ENCODE measurements around the gene SUGCT. TPM values are rescaled to one million over a fixed set of nuclear protein-coding genes. Genes with fewer than 3 reads are reported as not detected.
"Not testable (repeated sequence)": the region's sequence is repeated elsewhere in the genome, so short reads cannot be mapped to it uniquely, and the experiment has no call there.

SUGCT gene
- total RNA-seq, 1 donor from 2014 or later = 1.6 TPM

GRCh38 chr7:40162516-40162915 lies 27.7 kb downstream of the SUGCT start:
- H3K4me1 Mint-ChIP-seq (ENCODE audit: unreplicated experiment) = no peaks in the 10 kb centered on the region
- H3K27ac Mint-ChIP-seq (ENCODE audit: unreplicated experiment) = no peak overlapping the region
- H3K9me3 Mint-ChIP-seq (ENCODE audit: unreplicated experiment) = no peaks in the 10 kb centered on the region
- no peak overlapping the region for H3K4me3 Mint-ChIP-seq (ENCODE audit: unreplicated experiment)
- no peaks in the 10 kb centered on the region for H3K27me3 Mint-ChIP-seq (ENCODE audit: unreplicated experiment)
- no peak for TF ChIP-seq CTCF (IDR thresholded peaks at IDR 0.05; ENCODE audit: unreplicated experiment)
- no peaks in the 10 kb centered on the region for H3K36me3 Mint-ChIP-seq (ENCODE audit: low read depth, unreplicated experiment)
- DNase-seq (ENCODE audit: low spot score) = no peak

DNA sequence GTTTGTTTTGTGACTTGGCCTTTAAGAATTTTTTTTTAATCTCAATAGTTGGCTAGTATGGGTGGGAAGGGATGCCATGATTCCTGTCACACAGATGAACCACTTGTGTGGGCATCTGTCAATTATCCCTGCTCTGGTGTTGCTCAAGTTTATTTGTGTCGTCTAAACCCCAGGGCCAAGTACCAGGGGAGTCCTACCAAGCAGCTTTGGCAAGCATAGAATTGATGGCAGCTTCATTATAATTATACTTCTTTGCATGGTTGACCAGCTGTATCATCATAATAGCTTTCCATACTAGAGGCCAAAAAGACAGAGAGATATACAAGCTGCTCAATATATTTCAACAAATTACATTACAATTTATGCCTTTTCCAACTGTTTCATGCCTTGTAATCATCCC lies 30.4 kb downstream of the SUGCT start:
- no peaks in the 10 kb centered on the region for H3K4me1 Mint-ChIP-seq (ENCODE audit: unreplicated experiment)
- no peak overlapping the region for H3K27ac Mint-ChIP-seq (ENCODE audit: unreplicated experiment)
- H3K27me3 Mint-ChIP-seq (ENCODE audit: unreplicated experiment) = no peaks in the 10 kb centered on the region
- DNase-seq (ENCODE audit: low spot score) = no peak
- TF ChIP-seq CTCF (IDR thresholded peaks at IDR 0.05; ENCODE audit: unreplicated experiment) = no peak
- no peaks in the 10 kb centered on the region for H3K36me3 Mint-ChIP-seq (ENCODE audit: low read depth, unreplicated experiment)
- H3K9me3 Mint-ChIP-seq (ENCODE audit: unreplicated experiment) = no peaks in the 10 kb centered on the region
- H3K4me3 Mint-ChIP-seq (ENCODE audit: unreplicated experiment) = no peak overlapping the region

GRCh38 chr7:40167291-40167690 lies 32.5 kb downstream of the SUGCT start:
- Mint-ChIP-seq H3K27ac (ENCODE audit: unreplicated experiment) (no peak overlapping the region), H3K36me3 (ENCODE audit: low read depth, unreplicated experiment) (no peaks in the 10 kb centered on the region), H3K27me3 (ENCODE audit: unreplicated experiment) (no peaks in the 10 kb centered on the region), H3K4me3 (ENCODE audit: unreplicated experiment) (no peak overlapping the region), H3K4me1 (ENCODE audit: unreplicated experiment) (no peaks in the 10 kb centered on the region), H3K9me3 (ENCODE audit: unreplicated experiment) (no peaks in the 10 kb centered on the region)
- no peak for DNase-seq (ENCODE audit: low spot score)
- no peak for TF ChIP-seq CTCF (IDR thresholded peaks at IDR 0.05; ENCODE audit: unreplicated experiment)

- not testable (repeated sequence) for H3K4me3 Mint-ChIP-seq (ENCODE audit: unreplicated experiment); H3K27ac Mint-ChIP-seq (ENCODE audit: unreplicated experiment); H3K27me3 Mint-ChIP-seq (ENCODE audit: unreplicated experiment); H3K4me1 Mint-ChIP-seq (ENCODE audit: unreplicated experiment); H3K9me3 Mint-ChIP-seq (ENCODE audit: unreplicated experiment); DNase-seq (ENCODE audit: low spot score); H3K36me3 Mint-ChIP-seq (ENCODE audit: low read depth, unreplicated experiment)
Measured at GRCh38 chr7:40168266-40168665, 33.5 kb downstream of the SUGCT start.

- not testable (repeated sequence) for DNase-seq (ENCODE audit: low spot score); H3K4me3 Mint-ChIP-seq (ENCODE audit: unreplicated experiment); H3K4me1 Mint-ChIP-seq (ENCODE audit: unreplicated experiment); H3K36me3 Mint-ChIP-seq (ENCODE audit: low read depth, unreplicated experiment); H3K27me3 Mint-ChIP-seq (ENCODE audit: unreplicated experiment); H3K27ac Mint-ChIP-seq (ENCODE audit: unreplicated experiment); H3K9me3 Mint-ChIP-seq (ENCODE audit: unreplicated experiment)
Measured at GRCh38 chr7:40173121-40173520, 38.3 kb downstream of the SUGCT start.

GRCh38 chr7:40175256-40175655 lies 40.5 kb downstream of the SUGCT start:
- not testable (repeated sequence) for H3K4me3 Mint-ChIP-seq (ENCODE audit: unreplicated experiment); H3K27me3 Mint-ChIP-seq (ENCODE audit: unreplicated experiment); H3K36me3 Mint-ChIP-seq (ENCODE audit: low read depth, unreplicated experiment); H3K4me1 Mint-ChIP-seq (ENCODE audit: unreplicated experiment); H3K27ac Mint-ChIP-seq (ENCODE audit: unreplicated experiment); DNase-seq (ENCODE audit: low spot score); H3K9me3 Mint-ChIP-seq (ENCODE audit: unreplicated experiment)

Measured in endothelial cell (in vitro differentiated cells).